ENCODE results near the gene VENTX.
"Not testable (repeated sequence)": the region's sequence is repeated elsewhere in the genome, so short reads cannot be mapped to it uniquely, and the experiment has no call there.

VENTX gene

DNA sequence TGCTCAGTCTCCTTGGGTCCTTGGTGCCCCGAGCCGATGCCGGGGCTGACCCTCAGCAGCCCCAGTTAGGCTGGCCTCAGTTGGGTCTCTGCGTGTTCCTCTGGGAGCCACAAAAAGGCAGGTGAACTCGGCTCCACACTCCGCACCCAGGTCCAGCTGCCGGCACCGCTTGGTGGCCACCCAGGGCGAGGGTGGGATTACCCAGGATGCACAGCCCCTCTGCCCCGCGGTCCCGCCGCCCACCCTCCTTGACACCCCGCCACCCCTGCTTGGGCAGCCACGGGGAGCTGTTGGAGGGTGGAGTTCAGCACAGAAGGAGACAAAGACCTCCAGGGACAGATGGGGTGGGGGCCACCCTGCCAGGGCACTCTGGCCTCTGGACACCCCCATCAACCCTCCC, 17.7 kb downstream of the VENTX start:
- Histone ChIP-seq H3K9ac (ENCODE audit: low read depth, low read length) (no peak overlapping the region), H3K4me1 (ENCODE audit: control insufficient read depth, insufficient read depth, low read length) (peaks cover 27% of the 10 kb centered on the region), H3K36me3 (ENCODE audit: insufficient read depth, low read length) (no peaks in the 10 kb centered on the region), H3K27me3 (ENCODE audit: control insufficient read depth, insufficient read depth, low read length) (peaks cover 6% of the 10 kb centered on the region), H3K4me3 (ENCODE audit: low read length) (no peak overlapping the region), H3K4me2 (ENCODE audit: low read length) (no peak overlapping the region), H3K9me3 (replicated peaks; ENCODE audit: low read length) (no peaks in the 10 kb centered on the region)

- peaks cover 44% of the 10 kb centered on the region for H3K4me1 ChIP-seq (ENCODE audit: control insufficient read depth, insufficient read depth, low read length)
- no peaks in the 10 kb centered on the region for H3K36me3 ChIP-seq (ENCODE audit: insufficient read depth, low read length)
- no peaks in the 10 kb centered on the region for H3K27me3 ChIP-seq (ENCODE audit: control insufficient read depth, insufficient read depth, low read length)
- H3K4me3 ChIP-seq (ENCODE audit: low read length) = no peak overlapping the region
- H3K4me2 ChIP-seq (ENCODE audit: low read length) = no peak overlapping the region
- no peak overlapping the region for H3K9ac ChIP-seq (ENCODE audit: low read depth, low read length)
- H3K9me3 ChIP-seq (replicated peaks; ENCODE audit: low read length) = no peaks in the 10 kb centered on the region
Measured at GRCh38 chr10:133257489-133258065, 19.9 kb downstream of the VENTX start.

DNA sequence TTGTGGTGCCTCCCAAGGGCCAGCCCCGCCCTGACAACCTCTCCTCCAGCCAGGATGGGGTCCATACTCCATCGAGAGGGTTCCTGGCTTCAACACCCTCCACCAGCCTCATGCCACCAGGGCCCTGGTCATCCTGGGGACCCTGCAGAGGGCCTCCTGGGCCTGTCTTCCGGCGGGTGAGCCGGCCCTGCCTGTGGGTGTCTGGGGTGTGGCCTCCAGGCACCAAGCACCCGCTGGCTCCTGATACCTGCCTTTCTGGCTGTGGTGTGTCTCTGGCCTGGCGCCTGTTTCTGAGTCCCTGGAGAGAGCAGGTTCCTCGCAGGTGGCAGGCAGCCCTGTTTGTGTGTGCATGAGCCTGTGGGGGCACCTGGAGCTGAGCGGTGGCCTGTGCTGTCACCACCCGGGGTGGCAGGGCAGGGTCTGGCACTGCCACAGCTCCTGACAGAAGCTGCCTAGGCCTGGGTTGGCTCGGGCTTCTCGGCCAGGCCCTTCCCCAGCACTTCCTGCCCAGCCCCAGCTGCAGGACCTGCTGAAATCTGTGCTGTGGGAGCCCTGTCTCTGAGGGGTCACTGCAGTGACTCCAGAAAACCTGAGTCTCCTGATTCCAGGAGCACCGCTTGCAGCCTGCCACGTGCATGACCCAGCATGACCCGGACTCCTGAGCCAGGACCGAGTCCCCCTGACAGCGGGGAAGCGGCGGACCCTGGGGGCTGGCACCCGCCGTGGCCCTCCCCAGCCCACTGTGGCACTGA, 20.6 kb downstream of the VENTX start:
- Histone ChIP-seq H3K9me3 (replicated peaks; ENCODE audit: low read length) (no peaks in the 10 kb centered on the region), H3K4me1 (ENCODE audit: control insufficient read depth, insufficient read depth, low read length) (peaks cover 44% of the 10 kb centered on the region), H3K4me3 (ENCODE audit: low read length) (no peak overlapping the region), H3K27me3 (ENCODE audit: control insufficient read depth, insufficient read depth, low read length) (no peaks in the 10 kb centered on the region), H3K4me2 (ENCODE audit: low read length) (peak overlapping the region; percentile 64), H3K36me3 (ENCODE audit: insufficient read depth, low read length) (no peaks in the 10 kb centered on the region), H3K9ac (ENCODE audit: low read depth, low read length) (no peak overlapping the region)

DNA sequence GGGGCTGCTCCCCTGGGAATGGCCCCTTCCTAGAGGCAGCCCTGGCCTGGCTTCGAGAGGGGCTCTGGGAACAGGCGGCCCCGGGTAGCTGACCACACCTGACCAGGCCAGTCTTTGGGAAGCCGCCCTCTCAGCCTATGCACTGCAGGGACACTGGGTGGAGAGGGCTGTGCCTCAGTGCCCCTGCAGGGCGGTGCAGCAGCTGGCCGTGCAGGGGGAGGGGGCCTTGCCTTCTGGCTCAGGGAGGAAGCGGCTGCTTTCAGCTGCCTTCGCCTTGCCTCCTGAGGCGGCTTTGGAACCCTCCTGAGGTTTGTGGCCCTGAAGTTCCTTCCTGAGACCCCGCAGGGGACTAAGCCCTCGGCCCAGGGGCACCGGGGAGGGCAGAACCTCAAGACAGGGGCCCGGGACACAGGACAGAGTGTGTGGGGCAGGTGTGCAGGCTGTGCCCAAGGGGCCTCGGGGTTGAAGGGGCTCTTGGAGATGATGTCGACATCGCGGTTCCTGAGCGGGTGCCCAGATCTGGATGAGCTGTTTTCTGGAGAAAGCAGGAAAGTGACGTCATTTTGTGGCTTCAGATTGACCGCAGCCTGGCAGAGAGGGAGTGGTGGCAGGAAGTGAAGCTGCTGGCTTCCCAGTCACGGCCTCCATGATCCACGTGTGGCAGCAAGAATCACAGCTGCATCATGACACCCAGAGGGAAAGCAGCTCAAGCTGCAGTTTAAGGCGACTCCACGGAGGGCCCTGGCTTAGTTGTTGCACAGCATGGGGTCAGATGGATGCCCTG, 21.4 kb downstream of the VENTX start:
- Histone ChIP-seq H3K4me3 (ENCODE audit: low read length) (peak overlapping the region; percentile 41), H3K9me3 (replicated peaks; ENCODE audit: low read length) (no peaks in the 10 kb centered on the region), H3K4me1 (ENCODE audit: control insufficient read depth, insufficient read depth, low read length) (peaks cover 44% of the 10 kb centered on the region), H3K36me3 (ENCODE audit: insufficient read depth, low read length) (no peaks in the 10 kb centered on the region), H3K27me3 (ENCODE audit: control insufficient read depth, insufficient read depth, low read length) (no peaks in the 10 kb centered on the region), H3K4me2 (ENCODE audit: low read length) (peak overlapping the region; percentile 64), H3K9ac (ENCODE audit: low read depth, low read length) (peak overlapping the region; percentile 41)

DNA sequence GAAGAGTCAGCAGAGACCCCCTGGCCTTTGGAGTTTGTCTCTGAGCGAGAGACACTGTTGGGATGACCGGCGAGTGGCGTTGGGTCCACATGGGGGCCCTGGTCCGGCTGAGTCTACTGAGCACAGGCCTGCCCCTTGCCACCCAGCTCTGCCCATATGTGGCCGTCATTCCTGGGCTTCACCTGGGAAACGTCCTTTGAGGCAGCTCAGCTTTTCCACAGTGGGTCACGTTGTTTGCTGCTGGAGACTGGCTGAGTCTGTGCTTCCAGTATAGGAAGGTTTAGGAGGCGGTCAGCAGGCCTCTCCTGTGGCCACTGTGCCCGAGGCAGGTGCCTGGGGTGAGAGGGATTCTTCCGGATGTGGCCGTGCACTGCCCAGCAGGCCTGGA, 21.9 kb downstream of the VENTX start:
- Histone ChIP-seq H3K4me3 (ENCODE audit: low read length) (no peak overlapping the region), H3K9ac (ENCODE audit: low read depth, low read length) (peak overlapping the region; percentile 11), H3K4me1 (ENCODE audit: control insufficient read depth, insufficient read depth, low read length) (peaks cover 44% of the 10 kb centered on the region)

GRCh38 chr10:133260895-133261725, 23.5 kb downstream of the VENTX start:
- Histone ChIP-seq H3K4me3 (ENCODE audit: low read length) (peak overlapping the region; percentile 72), H3K9me3 (replicated peaks; ENCODE audit: low read length) (no peaks in the 10 kb centered on the region), H3K4me2 (ENCODE audit: low read length) (peak overlapping the region; percentile 80), H3K9ac (ENCODE audit: low read depth, low read length) (peak overlapping the region; percentile 77), H3K4me1 (ENCODE audit: control insufficient read depth, insufficient read depth, low read length) (peaks cover 44% of the 10 kb centered on the region), H3K27me3 (ENCODE audit: control insufficient read depth, insufficient read depth, low read length) (no peaks in the 10 kb centered on the region), H3K36me3 (ENCODE audit: insufficient read depth, low read length) (no peaks in the 10 kb centered on the region)

More for the DNA sequence above, 21.9 kb downstream of the VENTX start:
- Histone ChIP-seq H3K4me2 (ENCODE audit: low read length) (peak overlapping the region; percentile 59), H3K27me3 (ENCODE audit: control insufficient read depth, insufficient read depth, low read length) (no peaks in the 10 kb centered on the region), H3K9me3 (replicated peaks; ENCODE audit: low read length) (no peaks in the 10 kb centered on the region), H3K36me3 (ENCODE audit: insufficient read depth, low read length) (no peaks in the 10 kb centered on the region)

DNA sequence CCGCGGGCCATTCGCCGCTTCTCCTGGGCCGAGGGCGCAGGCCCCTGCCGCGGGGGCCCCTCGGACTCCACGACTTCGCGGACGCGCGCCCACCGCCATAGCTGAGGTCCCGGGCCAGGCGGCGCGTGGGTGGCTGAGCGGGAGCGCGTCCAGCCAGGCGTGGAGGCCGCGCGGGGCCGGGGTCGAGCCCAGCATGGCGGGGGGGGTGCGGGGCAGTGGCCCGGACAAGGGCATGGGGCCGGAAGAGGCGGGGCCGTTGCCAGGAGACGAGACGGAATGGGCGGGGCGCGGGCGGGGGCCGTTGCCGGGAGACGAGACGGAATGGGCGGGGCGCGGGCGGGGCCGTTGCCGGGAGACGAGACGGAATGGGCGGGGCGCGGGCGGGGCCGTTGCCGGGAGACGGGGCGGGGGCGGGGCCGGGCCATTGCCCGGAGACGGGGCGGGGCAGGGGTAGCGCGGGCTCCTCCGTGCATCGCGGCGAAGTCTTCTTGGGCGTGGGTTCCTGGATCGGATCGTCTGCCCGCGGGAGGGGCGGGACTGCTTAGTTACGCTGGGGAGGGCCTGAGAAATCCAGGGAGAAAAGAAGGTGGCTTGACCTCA, 24.2 kb downstream of the VENTX start:
- H3K9ac ChIP-seq (ENCODE audit: low read depth, low read length) = peak overlapping the region; percentile 77
- peak overlapping the region; percentile 82 for H3K4me2 ChIP-seq (ENCODE audit: low read length)
- peaks cover 44% of the 10 kb centered on the region for H3K4me1 ChIP-seq (ENCODE audit: control insufficient read depth, insufficient read depth, low read length)
- H3K36me3 ChIP-seq (ENCODE audit: insufficient read depth, low read length) = no peaks in the 10 kb centered on the region
- H3K9me3 ChIP-seq (replicated peaks; ENCODE audit: low read length) = no peaks in the 10 kb centered on the region
- peak overlapping the region; percentile 72 for H3K4me3 ChIP-seq (ENCODE audit: low read length)
- no peaks in the 10 kb centered on the region for H3K27me3 ChIP-seq (ENCODE audit: control insufficient read depth, insufficient read depth, low read length)

GRCh38 chr10:133262696-133263095, 25.0 kb downstream of the VENTX start:
- Histone ChIP-seq H3K27me3 (ENCODE audit: control insufficient read depth, insufficient read depth, low read length) (no peaks in the 10 kb centered on the region), H3K4me3 (ENCODE audit: low read length) (no peak overlapping the region), H3K9me3 (replicated peaks; ENCODE audit: low read length) (no peaks in the 10 kb centered on the region), H3K4me1 (ENCODE audit: control insufficient read depth, insufficient read depth, low read length) (peaks cover 42% of the 10 kb centered on the region), H3K4me2 (ENCODE audit: low read length) (peak overlapping the region; percentile 82), H3K36me3 (ENCODE audit: insufficient read depth, low read length) (no peaks in the 10 kb centered on the region), H3K9ac (ENCODE audit: low read depth, low read length) (no peak overlapping the region)

- Histone ChIP-seq H3K9ac (ENCODE audit: low read depth, low read length) (no peak overlapping the region), H3K9me3 (replicated peaks; ENCODE audit: low read length) (no peaks in the 10 kb centered on the region), H3K4me1 (ENCODE audit: control insufficient read depth, insufficient read depth, low read length) (peaks cover 33% of the 10 kb centered on the region), H3K4me3 (ENCODE audit: low read length) (no peak overlapping the region), H3K4me2 (ENCODE audit: low read length) (no peak overlapping the region), H3K27me3 (ENCODE audit: control insufficient read depth, insufficient read depth, low read length) (no peaks in the 10 kb centered on the region), H3K36me3 (ENCODE audit: insufficient read depth, low read length) (no peaks in the 10 kb centered on the region)
Measured at GRCh38 chr10:133263674-133264073, 26.0 kb downstream of the VENTX start.

DNA sequence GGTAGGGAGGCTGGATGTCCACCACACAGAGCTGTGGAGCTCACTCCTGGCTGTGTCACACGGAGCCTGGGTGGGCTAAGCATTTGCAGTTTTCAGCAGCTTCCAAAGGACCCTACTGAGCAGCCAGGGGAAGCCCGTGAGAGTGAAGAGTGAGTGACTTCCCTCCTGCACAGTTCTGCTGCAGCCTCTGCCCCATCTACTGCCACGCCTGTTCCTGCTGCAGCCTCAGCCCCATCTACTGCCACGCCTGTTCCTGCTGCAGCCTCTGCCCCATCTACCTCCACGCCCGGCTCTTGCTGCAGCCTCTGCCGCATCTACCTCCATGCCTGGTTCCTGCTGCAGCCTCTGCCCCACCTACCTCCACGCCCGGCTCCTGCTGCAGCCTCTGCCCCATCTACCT, 26.8 kb downstream of the VENTX start:
- Histone ChIP-seq H3K27me3 (ENCODE audit: control insufficient read depth, insufficient read depth, low read length) (no peaks in the 10 kb centered on the region), H3K36me3 (ENCODE audit: insufficient read depth, low read length) (no peaks in the 10 kb centered on the region), H3K9ac (ENCODE audit: low read depth, low read length) (no peak overlapping the region), H3K4me1 (ENCODE audit: control insufficient read depth, insufficient read depth, low read length) (peaks cover 26% of the 10 kb centered on the region), H3K9me3 (replicated peaks; ENCODE audit: low read length) (no peaks in the 10 kb centered on the region), H3K4me2 (ENCODE audit: low read length) (no peak overlapping the region), H3K4me3 (ENCODE audit: low read length) (no peak overlapping the region)

- not testable (repeated sequence) for H3K9ac ChIP-seq (ENCODE audit: low read depth, low read length); H3K36me3 ChIP-seq (ENCODE audit: insufficient read depth, low read length); H3K9me3 ChIP-seq (replicated peaks; ENCODE audit: low read length); H3K4me2 ChIP-seq (ENCODE audit: low read length); H3K4me3 ChIP-seq (ENCODE audit: low read length); H3K27me3 ChIP-seq (ENCODE audit: control insufficient read depth, insufficient read depth, low read length)
- H3K4me1 ChIP-seq (ENCODE audit: control insufficient read depth, insufficient read depth, low read length) = peaks cover 21% of the 10 kb centered on the region
Measured at GRCh38 chr10:133265052-133265451, 27.4 kb downstream of the VENTX start.

Data from skeletal muscle satellite cell (primary cell).